Activated CD8-positive, alpha-beta T cell treated with anti-CD3 and anti-CD28 coated beads for 36 hours (primary cell): ENCODE measurements around the gene DNASE1L2. TPM values are rescaled to one million over a fixed set of nuclear protein-coding genes. Genes with fewer than 3 reads are reported as not detected.
A peak's percentile ranks its signal among the peaks of the same experiment; 100 is the strongest.
"Not testable (repeated sequence)": the region's sequence is repeated elsewhere in the genome, so short reads cannot be mapped to it uniquely, and the experiment has no call there.

Source experiments
- ATAC-seq: fragments of 200-7000 bp; cut with Tn5 transposase; one replicate; pipeline ENCODE4 v1.10.0; 2021; ENCODE audit warnings: mild to moderate bottlenecking, moderate library complexity
- CTCF ChIA-PET: fragments of 350-600 bp; sonication (Branson Sonifier 250); formaldehyde crosslinking; loops from one replicate; lab custom pipeline; 2021; ENCODE audit warnings: antibody characterized with exemption; lab: Charles Lee
- POLR2A ChIA-PET: fragments of 350-600 bp; sonication (Branson Sonifier 250); formaldehyde crosslinking; loops from one replicate; lab custom pipeline; 2021; ENCODE audit warnings: antibody characterized with exemption; lab: Charles Lee
- DNase-seq: peaks from one replicate; pipeline ENCODE4 v3.0.0-alpha.2; 2020
- H3K27ac Mint-ChIP-seq: one replicate; pipeline ENCODE4 v1.8.0; 2021; ENCODE audit warnings: mild to moderate bottlenecking, mixed read lengths
- H3K27me3 Mint-ChIP-seq: one replicate; pipeline ENCODE4 v1.8.0; 2021; ENCODE audit warnings: mixed read lengths
- H3K36me3 Mint-ChIP-seq: one replicate; pipeline ENCODE4 v1.8.0; 2021; ENCODE audit warnings: low read depth, mixed read lengths
- H3K4me1 Mint-ChIP-seq: one replicate; pipeline ENCODE4 v1.8.0; 2021; ENCODE audit warnings: low read depth, mixed read lengths
- H3K4me3 Mint-ChIP-seq: one replicate; pipeline ENCODE4 v1.8.0; 2021; ENCODE audit warnings: mild to moderate bottlenecking, moderate library complexity, mixed read lengths
- H3K9me3 Mint-ChIP-seq: one replicate; pipeline ENCODE4 v1.8.0; 2021; ENCODE audit warnings: mixed read lengths
- CTCF ChIP-seq: fragments of 200-600 bp; IDR thresholded peaks from one replicate; pipeline ENCODE4 v1.8.0; 2022; ENCODE audit warnings: antibody characterized with exemption, mild to moderate bottlenecking
- intact Hi-C: fragments of 100-400 bp; cut with micrococcal nuclease; formaldehyde crosslinking; loops from one replicate; pipeline ENCODE4 v1.10.0; 2022
- total RNA-seq, 2 experiments: library from RNA; stranded (reverse); gene quantifications; one replicate each; pipeline ENCODE4 v1.2.3, GENCODE V29; 2021

Gene DNASE1L2
- total RNA-seq, 2 experiments from 2014 or later = 0.32 to 0.51 TPM

GRCh38 chr16:2267505-2267912 lies 31.3 kb downstream of the DNASE1L2 start:
- POLR2A ChIA-PET = interaction anchor here (1.3 to 2.5 kb wide), 3 partner anchors 16 to 20 kb away, joined by 3 to 20 read pairs (median 16); partner anchors contain the start of gene ECI1
- H3K27me3 Mint-ChIP-seq, CTCF ChIA-PET, H3K9me3 Mint-ChIP-seq, DNase-seq, intact Hi-C loops: not testable (repeated sequence)
- Mint-ChIP-seq H3K4me3 (peak overlapping the region; percentile 76), H3K27ac (peak overlapping the region; percentile 97), H3K36me3 (peaks cover 45% of the 10 kb centered on the region), H3K4me1 (peaks cover 38% of the 10 kb centered on the region)
- peak; percentile 50 for ATAC-seq

- Mint-ChIP-seq H3K4me3 (peak within 1 kb of the TSS; percentile 76), H3K36me3 (peaks cover 40% of the 10 kb centered on the region), H3K27me3 (no peaks in the 10 kb centered on the region), H3K4me1 (peaks cover 38% of the 10 kb centered on the region), H3K9me3 (no peaks in the 10 kb centered on the region), H3K27ac (peak within 1 kb of the TSS; percentile 97)
- peak; percentile 91 for ATAC-seq
- ChIA-PET POLR2A (interaction anchor here (0.7 to 2.0 kb wide), 13 partner anchors 8 to 251 kb away, joined by 3 to 20 read pairs (median 3); partner anchors contain the start of genes AMDHD2, ECI1, TEDC2 and TRAF7), CTCF (no interaction called here)
- TF ChIP-seq CTCF = no peak
- intact Hi-C loops = no loop called here
- peak; percentile 97 for DNase-seq
Observed at GRCh38 chr16:2267913-2268666, 31.8 kb downstream of the DNASE1L2 start, which contains the start of gene RNPS1. Gene RNPS1 (minus strand): TSS chr16:2268126. CDS start chr16:2264643, 3,483 bp downstream.

- H3K27ac Mint-ChIP-seq = no peak overlapping the region
- peaks cover 23% of the 10 kb centered on the region for H3K36me3 Mint-ChIP-seq
- POLR2A ChIA-PET = interaction anchor here (0.5 to 2.3 kb wide), 7 partner anchors 9 to 123 kb away, joined by 3 to 7 read pairs (median 4); partner anchors contain the start of genes ECI1 and TRAF7
- ATAC-seq = no peak
- DNase-seq = no peak
- peak overlapping the region; percentile 76 for H3K4me3 Mint-ChIP-seq
- H3K27me3 Mint-ChIP-seq = no peaks in the 10 kb centered on the region
- TF ChIP-seq CTCF = no peak
- H3K9me3 Mint-ChIP-seq = no peaks in the 10 kb centered on the region
- CTCF ChIA-PET = interaction anchor here (1.0 to 1.5 kb wide), 3 partner anchors 75 to 231 kb away, joined by 3 to 7 read pairs (median 5); no protein-coding TSS in a partner anchor
- intact Hi-C loops = no loop called here
- peaks cover 27% of the 10 kb centered on the region for H3K4me1 Mint-ChIP-seq
Observed at GRCh38 chr16:2270070-2270462, 33.8 kb downstream of the DNASE1L2 start.

GRCh38 chr16:2270588-2271470 lies 34.6 kb downstream of the DNASE1L2 start:
- TF ChIP-seq CTCF = no peak
- intact Hi-C loops = no loop called here
- H3K27me3 Mint-ChIP-seq = no peaks in the 10 kb centered on the region
- H3K4me1 Mint-ChIP-seq = peaks cover 21% of the 10 kb centered on the region
- no peak overlapping the region for H3K27ac Mint-ChIP-seq
- no peak overlapping the region for H3K4me3 Mint-ChIP-seq
- DNase-seq = no peak
- H3K36me3 Mint-ChIP-seq = peaks cover 19% of the 10 kb centered on the region
- POLR2A ChIA-PET = interaction anchor here (0.5 to 2.3 kb wide), 9 partner anchors 10 to 116 kb away, joined by 3 to 7 read pairs (median 3); partner anchors contain the start of genes BRICD5, ECI1 and TRAF7
- H3K9me3 Mint-ChIP-seq = no peaks in the 10 kb centered on the region
- CTCF ChIA-PET = interaction anchor here (0.9 to 1.5 kb wide), 3 partner anchors 19 to 152 kb away, joined by 3 to 7 read pairs (median 5); partner anchors contain the start of gene ECI1
- no peak for ATAC-seq
